Measurements from ENCODE around the gene CLIC1.
A peak's percentile ranks its signal among the peaks of the same experiment; 100 is the strongest.

Gene CLIC1

DNA sequence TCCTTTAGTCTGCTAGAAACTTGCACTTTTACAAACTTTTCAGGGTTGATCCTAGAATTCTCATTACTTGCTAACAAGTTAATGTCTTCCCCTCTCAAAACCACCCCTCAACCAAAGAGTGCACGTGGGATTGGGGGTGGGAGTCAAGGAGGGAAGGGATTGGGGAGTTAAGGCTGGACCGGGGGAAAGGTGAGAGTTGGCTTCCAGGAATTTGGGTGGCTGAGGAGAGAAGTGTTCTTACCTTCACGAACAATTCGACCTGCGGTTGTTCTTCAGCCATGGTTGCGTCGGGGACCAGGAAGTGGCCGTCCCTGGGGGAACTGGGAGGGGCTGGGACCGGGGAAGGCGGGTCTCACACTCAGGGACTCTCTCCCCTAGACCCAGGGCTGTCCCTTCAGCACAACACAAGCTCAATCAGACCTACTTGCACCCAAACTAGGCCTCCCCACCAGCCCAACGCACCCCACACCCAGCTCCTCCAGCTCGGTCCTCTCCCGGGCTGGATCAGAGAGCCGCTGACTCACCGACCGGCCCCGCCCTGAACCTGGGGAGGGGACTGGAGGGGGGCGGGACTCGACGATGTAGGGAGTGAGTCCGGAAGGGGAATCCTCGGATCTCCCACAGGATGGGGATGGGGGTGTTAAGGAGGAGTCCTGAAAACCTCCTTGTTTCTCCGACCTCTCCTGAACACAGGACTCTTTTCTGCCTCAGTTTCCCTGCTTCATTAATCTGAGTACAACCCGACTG lies at the start of gene CLIC1:
Gene CLIC1 (minus strand): TSS at position 510 of the 747 bp plus-strand sequence. CDS start 230 bp downstream, at position 280.
- DNase-seq = peak; percentile 84 to 87

DNA sequence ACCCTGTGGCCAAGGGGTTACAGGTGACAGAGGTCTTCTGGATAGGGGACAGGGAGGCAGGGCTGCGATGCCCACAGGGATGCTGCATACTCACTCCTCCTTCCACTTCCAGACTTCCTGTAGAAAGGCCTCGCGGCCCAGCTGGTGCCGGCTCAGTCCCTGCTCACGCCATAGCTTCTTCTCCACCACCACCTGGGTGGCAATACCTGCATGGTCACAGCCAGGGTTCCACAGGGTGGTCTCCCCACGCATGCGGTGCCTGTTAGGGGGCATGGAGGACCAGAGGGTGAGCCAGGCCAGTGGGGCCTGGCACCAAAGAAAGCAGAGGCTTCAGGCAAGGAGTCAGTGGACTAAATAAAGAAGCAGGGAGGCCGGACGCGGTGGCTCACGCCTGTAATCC lies 49.1 kb upstream of the CLIC1 start:
- DNase-seq = no peak

DNA sequence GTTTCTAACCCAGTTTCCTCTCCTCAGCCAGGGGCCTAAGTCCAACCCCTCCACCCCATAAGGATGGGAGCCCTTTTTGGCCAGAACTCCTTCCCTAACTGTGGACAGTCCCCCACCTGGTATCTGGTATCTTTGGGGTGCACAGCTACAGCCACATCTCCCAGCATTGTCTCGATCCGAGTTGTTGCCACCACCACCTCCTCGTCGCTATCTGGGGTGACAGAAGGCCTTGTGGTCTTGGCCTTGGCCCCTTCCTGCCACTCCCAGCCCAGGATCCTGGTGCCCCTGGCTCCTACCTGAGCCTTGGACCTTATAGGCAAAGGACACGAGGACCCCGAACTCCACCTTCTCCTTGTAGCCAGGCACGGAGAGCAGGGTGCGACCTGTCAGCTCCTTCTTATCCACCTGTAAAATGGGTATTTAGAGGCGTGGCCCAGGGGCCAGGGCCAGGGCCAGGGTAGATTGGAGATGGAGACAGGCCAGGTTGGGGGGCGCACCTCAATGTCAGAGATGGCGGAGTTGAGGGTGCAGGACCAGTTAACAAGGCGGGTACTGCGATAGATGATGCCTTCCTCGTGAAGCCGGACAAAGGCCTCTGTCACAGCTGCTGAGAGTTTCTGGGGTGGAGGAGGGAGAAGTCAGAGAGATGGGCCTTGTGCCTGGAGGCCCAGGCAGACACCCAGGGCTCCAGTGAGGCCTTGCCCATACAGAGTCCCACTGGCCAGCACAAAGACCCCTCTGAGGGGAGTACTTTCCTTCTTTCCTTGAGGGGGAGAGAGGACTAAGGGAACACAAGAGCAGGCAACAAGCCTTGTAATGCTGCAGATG lies 48.0 kb upstream of the CLIC1 start:
- DNase-seq = no peak

DNA sequence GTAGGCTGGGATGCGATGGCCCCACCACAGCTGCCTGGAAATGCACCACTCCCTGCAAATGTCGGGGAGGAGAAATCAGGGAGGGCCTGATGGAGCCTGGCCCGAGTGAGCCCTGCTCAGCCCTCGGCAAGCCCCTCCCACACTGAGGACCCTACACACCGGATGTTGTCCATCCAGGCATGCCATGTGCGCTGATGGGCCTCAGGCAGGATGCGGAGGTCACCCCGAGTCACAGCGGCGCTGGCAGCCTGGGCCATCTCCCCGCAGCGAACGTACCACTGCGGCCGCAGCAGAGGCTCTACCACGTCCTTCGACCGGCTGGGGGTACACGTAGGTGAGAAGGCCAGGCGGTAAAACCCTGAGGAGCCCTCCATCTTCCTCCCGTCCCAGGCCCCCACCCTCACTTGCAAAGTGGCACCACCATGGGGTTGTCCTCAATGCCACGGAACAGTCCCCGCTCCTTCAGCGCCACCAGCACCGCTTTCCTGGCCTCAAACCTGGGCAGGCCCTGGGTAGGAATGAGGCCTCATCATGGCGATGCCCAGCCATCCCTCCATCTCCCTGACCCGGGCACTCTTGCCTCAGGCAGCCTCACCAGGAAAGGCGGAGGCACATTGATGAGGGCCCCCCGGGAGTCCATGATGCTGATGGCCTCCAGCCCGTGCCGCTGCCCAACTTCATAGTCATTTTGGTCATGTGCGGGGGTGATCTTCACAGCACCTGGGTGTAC lies 46.0 kb upstream of the CLIC1 start:
- DNase-seq = no peak

DNA sequence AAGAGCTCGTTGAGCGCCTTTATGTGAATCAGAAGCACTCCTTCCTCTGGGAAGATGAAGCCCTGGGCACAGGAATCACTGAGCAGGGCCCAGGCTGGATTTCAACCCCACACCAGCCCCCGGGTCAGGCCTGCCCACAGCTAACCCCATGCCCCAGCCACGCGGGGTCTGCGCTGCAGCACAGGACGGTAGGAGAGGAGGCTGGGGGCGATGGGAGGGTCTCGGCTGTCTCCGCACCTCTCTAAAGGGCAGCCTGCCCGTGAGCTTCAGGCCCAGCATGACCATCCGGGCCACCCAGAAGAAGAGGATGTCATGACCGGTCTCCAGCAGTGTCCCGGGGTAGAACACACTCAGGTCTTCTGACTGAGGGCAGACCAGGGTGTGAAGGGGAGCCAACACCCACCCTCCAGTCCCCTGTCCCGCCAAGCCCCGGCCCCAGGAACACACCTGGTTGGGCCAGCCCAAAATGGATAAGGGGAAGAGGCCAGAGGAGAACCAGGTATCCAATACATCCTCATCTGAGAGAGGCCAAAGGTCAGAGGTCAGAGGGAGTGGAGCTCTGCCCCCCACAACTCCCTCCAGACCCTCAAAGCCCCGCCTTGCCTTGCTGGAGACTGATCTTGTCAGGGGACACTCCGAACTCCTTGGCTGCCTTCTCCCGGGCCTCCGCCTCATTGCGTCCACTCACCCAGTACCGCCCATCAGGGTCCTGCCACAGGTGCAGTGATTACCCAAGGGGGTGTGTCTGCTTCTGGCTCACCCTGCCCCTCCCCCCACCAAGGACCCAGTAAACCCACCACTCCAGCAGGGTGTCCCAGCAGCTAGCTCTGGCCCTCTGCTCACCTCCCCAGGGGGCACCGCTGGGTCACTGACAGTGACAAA lies 45.2 kb upstream of the CLIC1 start:
- DNase-seq = no peak

DNA sequence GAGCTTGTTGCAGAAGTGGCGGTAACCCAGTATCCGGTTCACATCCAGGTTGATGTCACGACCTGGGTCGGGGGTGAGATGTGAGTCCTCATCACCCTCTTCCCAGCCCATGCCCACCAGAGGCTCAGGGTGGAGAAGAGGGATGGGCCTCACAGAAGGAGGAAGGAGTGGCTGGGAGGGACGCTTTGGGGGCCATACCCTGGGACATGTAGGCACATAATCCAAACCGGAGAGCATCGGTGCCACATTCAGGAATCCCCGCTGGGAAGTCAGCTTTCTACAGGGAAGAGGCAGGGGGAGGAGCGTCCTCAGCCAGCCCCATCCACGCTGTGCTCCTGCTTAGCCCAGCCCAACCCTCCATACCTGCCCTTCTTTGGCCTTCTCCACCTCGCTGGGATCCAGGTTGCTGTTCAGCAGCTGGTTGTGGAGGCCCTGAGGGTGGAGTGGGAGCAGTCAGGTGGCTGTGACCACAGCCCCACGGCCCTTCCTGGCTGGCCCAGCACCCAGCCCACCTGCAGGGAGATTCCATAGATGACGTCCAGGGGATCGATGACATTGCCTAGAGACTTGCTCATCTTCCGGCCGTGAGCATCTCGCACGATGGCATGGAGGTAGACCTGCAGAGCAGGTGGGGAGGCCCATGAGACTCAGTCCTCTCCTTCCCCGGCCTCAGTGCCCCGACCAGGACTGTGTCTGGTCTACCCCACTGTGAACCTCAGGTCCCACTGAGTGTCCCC lies 44.3 kb upstream of the CLIC1 start:
- DNase-seq = no peak

DNA sequence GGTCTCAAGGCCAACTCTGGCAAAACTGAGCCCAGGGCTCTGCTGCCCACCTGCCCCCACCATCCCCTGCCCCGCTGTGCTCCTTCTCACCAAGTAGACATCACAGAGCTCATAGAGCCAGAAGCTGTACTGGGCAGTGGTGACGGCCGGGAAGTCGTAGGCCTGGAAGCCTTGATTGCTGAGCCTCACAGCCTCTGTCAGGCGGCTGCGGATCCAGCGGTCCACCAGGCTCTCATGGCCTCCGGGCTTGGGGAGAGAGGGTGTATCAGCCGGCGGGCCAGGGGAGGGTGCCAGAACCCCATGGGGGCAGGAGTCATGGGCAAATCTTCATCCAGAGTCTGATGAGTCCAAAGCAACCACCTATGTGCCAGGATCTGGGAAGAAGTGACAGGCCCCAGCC lies 43.6 kb upstream of the CLIC1 start:
- no peak for DNase-seq

DNA sequence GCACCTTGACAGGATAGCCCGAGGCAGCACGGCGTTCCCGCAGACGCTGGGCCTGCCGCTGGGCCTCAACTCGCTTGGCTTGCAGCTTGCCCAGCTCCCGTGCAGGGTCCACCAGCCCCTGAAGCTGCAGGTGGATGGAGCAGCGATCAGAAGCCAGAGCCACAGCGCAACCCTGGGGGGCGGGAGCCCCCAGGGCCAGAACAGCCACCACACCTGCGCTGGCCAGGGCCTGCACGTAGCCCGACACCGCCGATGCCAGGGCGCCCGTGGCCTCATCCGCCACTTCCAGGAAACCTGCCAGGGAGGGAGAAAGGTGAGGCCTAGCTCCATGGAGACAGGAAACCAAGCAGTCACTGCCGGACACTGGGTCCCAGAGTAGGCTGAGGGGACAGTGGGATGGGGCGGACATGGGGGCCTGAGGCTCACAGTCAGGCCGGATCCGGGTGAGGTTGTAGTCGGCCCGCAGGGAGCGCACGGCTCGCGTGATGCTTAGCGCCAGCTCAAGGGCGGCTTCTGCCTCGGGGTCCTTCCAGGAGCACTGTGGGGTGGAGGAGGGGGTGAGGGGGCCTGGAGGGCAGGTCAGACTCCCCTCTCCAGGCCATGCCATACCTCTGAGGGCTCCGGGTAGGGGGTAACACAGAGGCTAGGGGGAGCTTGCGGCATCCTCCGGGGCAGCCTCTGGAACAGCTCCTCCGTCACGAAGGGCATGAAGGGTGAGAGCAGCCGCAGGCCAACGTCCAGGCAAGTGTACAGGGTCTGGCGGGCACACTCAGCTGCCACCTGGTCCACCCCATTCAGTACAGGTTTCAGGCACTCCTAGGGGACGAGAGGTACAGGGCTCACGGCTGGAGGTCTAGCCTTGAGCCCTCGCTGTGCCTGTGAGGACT lies 42.9 kb upstream of the CLIC1 start:
- DNase-seq = no peak

DNA sequence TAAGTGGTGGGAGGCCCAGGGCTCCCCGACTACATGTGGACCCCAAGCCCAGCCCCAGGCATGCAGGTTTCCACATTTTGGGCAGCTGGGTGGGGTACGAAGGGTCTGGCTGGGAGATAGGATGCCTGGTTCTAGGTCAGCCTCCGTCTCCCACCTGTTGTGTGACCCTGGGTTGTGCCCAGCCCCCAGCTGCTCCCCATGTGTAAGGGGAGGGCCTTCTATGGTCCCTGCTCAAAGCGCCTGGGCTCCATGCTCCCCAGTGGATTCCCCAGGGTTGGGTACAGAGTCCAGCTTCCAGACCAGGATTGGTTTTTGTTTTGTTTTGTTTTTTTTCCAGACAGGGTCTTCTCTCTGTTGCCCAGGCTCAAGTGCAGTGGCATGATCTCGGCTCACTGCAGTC lies 41.9 kb upstream of the CLIC1 start:
- DNase-seq = no peak

DNA sequence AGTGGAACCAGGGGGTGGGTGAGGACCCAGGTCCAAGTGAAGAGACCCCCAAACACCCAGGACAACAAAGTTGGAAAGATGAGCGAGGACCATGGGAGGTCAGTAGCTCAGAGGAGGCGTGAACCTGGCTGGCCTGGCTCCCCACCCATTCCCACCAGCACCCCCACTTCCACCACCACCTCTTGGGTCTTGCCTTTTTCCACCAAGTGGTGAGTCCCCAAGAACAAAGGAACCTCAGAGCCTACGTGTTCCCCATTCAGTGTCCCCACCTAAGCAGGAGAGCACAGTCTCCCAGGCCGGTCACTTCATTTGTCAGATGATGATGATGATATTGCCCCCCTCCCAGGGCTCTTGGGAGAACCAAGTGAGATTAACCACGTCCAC lies 41.3 kb upstream of the CLIC1 start:
- no peak for DNase-seq

DNA sequence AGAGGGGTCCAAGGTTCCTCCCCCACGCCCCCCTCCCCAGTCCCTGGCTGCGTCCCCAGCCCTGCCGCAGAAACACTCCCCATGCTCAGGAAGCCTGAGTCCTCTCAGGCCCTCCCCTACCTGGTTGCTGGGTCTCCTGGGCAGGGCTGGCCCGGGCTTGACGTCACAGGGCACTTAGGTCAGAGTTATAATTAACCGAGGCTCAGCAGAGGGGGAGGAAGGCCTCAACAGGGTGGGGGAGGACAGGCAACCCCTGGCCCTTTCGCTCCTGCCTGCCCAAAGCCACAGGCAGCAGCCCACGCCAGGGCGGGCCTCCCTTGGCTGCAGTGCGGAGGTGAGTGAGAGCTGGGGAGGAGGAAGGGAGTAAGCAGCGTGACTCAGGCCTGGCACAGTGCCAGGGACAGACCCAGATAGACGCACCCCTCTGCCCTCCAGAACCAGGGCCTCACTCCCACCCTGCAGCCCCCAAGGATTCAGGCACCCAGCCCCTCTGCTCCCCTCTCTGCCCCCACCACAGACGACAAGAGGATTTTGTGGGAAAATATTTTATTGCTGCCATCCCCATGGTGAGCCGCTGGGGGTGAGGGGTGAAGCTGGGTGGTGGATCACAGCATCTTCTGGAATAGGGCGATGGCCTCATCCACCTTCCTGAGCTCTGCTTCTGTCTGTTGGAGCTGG lies 40.8 kb upstream of the CLIC1 start, which contains the start of gene VWA7:
Gene VWA7 (minus strand): TSS at position 340 of the 678 bp plus-strand sequence. CDS start 549 bp downstream, outside the sequence.
- DNase-seq = peak; percentile 52 to 63

DNA sequence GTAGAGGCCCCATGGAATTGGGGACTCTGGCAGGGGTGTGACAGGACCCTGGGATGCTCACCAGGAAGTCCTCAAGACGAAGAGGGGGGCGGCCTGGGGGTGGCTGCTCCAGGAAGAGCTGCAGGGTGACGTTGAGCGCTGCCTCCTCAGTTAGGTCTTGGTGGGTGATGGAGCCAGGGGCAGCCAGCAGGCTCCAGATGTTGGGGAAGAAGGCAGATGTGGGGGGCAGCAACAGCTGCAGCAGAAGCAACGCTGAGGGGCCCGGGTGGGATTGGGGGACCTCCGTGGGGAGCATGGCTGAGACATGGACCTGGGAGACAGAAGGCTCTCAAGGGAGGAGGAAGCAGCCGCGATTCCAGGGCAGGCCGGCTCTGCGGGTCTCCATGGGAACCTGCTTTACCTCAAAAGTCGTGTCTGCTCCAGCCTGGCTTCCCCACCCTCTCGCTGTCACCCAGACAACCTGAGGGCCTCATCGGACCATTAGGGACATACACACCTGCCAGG lies 40.2 kb upstream of the CLIC1 start:
- DNase-seq = peak in 1 of 2 experiments; percentile 31

DNA sequence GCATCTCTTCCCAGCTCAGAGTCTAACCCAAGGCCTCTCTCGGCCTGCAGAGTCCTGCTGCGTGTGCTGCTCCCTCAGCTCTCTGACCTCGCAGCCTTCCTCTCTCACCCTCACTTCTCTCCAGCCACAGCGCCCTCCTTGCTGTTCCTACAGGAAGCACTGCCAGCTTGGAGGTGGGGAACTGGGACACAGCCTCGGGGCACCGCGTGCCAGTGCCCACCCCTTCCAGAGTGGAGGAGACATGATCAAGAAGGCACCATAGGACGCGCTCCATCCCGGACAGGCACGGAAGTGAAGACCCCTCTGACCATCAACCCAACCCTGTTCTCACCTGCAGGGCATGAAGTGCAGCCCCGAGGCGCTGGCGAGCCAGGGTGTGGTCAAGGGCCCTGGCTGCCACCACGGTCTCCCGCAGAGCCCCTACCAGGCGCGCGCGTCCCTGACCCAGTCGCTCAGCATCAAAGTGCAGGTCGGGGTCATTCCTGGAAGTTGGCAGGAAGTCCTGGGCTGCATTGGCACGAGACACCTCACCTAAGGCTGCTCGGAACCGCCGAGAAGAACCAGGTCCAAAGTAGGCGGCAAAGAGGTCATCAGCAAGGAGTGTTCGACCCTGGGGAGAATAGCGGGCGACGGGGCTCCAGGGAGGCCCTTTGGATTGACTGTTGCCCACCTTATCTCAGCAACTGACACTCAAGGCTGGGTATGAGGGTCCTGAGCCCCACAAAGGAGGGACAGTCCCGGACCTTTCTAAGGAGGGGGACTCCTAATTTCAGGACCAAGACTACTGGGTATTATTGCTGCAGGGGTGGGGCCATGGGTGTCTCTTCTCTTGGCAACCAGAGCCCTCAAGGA lies 39.5 kb upstream of the CLIC1 start:
- DNase-seq = no peak

DNA sequence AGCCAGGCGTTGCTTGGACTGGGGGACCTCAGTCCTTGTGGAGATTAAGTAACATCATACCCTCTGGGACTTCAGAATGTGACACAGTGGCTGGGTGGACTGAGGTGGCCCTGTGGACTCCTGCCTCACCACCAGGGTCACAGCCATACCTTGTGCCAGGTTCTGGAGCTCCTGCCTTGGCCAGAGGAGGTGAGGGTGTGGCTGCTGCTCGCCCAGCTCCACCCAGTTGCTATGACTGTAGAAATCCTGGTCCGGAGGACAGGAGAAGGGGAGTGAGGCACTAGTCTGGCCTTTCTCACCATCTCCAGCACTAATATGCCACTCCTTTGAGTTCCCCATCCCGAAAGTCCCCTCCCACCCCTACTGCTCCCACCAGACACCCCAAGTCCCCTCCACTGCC lies 38.9 kb upstream of the CLIC1 start:
- no peak for DNase-seq

DNA sequence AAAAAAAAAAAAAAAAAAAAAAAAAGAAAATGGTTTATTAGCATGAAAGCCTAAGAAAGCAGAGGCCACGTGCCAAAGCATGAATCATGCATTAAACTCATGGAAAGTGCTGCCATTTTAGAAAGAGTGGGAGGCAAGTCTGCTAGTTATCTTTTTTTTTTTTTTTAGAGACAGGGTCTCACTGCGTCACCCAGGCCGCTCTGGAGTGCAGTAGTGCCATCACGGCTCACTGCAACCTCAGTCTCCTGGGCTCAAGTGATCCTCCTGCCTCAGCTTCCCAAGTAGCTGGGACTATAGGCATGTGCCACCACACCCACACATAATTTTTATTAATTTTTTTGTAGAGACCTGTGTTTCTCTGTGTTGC lies 35.6 kb upstream of the CLIC1 start:
- DNase-seq = no peak

DNA sequence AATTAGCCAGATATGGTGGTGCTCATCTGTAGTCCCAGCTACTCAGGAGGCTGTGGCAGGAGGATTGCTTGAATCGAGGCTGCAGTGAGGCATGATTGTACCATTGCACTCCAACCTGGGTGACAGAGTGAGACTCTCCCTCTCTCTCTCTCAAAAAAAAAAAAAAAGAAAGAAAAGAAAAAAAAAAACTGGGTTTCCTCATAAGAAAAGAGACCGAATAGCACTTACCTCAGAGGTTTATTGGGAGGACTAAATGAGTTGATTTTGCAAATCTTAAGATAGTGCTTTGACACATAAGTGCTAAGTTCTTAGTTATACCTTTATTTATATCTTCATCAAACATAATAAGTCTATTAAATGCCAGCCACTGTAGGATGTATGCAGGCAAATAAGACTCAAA lies 34.5 kb upstream of the CLIC1 start:
- DNase-seq = no peak

DNA sequence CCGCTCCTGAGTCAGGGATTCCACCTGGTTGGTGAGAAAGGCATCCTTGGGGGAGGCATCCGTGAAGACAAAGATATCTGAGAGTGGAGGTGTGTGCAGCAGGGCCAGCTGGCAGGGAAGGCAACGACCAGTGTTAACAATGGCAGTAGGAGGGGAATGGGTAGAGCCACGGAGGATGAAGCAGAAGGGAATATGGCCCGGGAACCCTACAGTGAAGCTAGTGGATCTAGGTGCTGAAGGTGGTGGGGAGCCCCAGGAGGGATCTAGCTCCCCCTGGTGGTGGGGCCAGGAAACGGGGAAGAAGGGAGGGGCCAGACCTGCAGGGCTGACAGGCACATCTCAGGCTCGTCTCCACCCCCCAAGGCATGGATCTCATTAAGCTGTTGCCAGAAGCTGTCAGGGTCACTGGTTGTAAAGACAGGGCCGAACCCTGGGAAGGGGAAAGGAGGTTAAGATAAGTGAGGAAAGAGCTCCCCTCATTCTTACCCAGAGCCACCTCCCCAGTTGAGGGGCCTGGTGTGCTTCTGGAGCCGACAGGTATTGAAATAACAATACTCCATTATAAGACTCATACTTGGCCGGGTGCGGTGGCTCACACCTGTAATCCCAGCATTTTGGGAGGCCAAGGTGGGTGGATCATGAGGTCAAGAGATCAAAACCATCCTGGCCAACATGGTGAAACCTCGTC lies 33.5 kb upstream of the CLIC1 start:
- DNase-seq = peak; percentile 23 to 34
